SK-N-SH treated with all-trans-retinoic acid at 6 μM for 48 hours (cell line): ENCODE data around the gene KCNG2.

Experiments
- GLIS3 ChIP-seq: fragments of 250-450 bp; sonication (Bioruptor Pico); IDR thresholded peaks from 2 replicates; pipeline ENCODE4 v1.5.0; 2020; ENCODE audit warnings: mild to moderate bottlenecking, moderate library complexity
- ISL1 ChIP-seq: fragments of 250-450 bp; sonication (Bioruptor Pico); IDR thresholded peaks from 2 replicates; pipeline ENCODE4 v2.1.2; 2022; ENCODE audit warnings: mild to moderate bottlenecking, moderate library complexity
- ZFP3 ChIP-seq: fragments of 250-450 bp; sonication (Bioruptor Pico); IDR thresholded peaks from 2 replicates; pipeline ENCODE4 v1.5.0; 2020; ENCODE audit warnings: mild to moderate bottlenecking, moderate library complexity
- TF ChIP-seq, protein P1 (sequence below): fragments of 250-450 bp; sonication (Bioruptor Pico); IDR thresholded peaks from 2 replicates; pipeline ENCODE4 v1.8.0; 2020; ENCODE audit warnings: mild to moderate bottlenecking, moderate library complexity, borderline replicate concordance

- TF ChIP-seq ISL1 (peak; percentile 87), ZFP3 (CRISPR knock-in tag) (peak; percentile 87), GLIS3 (CRISPR knock-in tag) (peak; percentile 63; the same call in 1 of the 2 replicates)
- TF ChIP-seq, protein P1, sequence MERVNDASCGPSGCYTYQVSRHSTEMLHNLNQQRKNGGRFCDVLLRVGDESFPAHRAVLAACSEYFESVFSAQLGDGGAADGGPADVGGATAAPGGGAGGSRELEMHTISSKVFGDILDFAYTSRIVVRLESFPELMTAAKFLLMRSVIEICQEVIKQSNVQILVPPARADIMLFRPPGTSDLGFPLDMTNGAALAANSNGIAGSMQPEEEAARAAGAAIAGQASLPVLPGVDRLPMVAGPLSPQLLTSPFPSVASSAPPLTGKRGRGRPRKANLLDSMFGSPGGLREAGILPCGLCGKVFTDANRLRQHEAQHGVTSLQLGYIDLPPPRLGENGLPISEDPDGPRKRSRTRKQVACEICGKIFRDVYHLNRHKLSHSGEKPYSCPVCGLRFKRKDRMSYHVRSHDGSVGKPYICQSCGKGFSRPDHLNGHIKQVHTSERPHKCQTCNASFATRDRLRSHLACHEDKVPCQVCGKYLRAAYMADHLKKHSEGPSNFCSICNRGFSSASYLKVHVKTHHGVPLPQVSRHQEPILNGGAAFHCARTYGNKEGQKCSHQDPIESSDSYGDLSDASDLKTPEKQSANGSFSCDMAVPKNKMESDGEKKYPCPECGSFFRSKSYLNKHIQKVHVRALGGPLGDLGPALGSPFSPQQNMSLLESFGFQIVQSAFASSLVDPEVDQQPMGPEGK (CRISPR knock-in tag), result no peak
Measured at GRCh38 chr18:79790996-79791972, 6.5 kb upstream of the KCNG2 start.
